ENCODE data around the gene RGL1. TPM values are rescaled to one million over a fixed set of nuclear protein-coding genes. Genes with fewer than 3 reads are reported as not detected.

The RGL1 gene
- total RNA-seq, 1 experiment from 2014 or later = 2.1 TPM

DNA sequence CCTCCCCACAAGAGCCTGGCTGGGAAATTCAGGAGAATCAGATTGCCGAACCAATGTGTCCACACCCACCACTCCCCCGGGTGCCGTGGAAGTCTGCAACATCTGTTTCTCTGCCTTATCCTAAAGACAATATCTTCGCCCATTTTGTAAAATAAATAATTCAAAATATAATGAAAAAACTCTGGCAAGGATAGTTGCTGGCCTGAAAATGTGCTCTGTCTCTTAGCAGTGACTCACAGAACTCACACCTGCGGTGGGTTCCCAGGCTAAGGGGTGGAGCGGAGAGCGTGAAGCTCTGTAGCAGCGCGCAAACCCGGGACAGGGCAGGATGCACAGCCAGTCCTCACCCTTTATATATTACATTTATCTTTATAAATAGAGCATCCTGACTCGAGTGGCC, 132.7 kb downstream of the RGL1 start:
- H3K4me1 Mint-ChIP-seq (ENCODE audit: insufficient read depth, unreplicated experiment) = peaks cover 1% of the 10 kb centered on the region
- H3K27me3 Mint-ChIP-seq (ENCODE audit: insufficient read depth, unreplicated experiment) = no peaks in the 10 kb centered on the region
- H3K36me3 Mint-ChIP-seq (ENCODE audit: insufficient read depth, unreplicated experiment) = no peaks in the 10 kb centered on the region
- no peak for DNase-seq (ENCODE audit: unreplicated experiment)
- intact Hi-C loops (cut with micrococcal nuclease) = no loop called here
- no peaks in the 10 kb centered on the region for H3K9me3 Mint-ChIP-seq (ENCODE audit: unreplicated experiment)
- H3K27ac Mint-ChIP-seq (ENCODE audit: low read depth, unreplicated experiment) = no peak overlapping the region
- TF ChIP-seq, protein P1, sequence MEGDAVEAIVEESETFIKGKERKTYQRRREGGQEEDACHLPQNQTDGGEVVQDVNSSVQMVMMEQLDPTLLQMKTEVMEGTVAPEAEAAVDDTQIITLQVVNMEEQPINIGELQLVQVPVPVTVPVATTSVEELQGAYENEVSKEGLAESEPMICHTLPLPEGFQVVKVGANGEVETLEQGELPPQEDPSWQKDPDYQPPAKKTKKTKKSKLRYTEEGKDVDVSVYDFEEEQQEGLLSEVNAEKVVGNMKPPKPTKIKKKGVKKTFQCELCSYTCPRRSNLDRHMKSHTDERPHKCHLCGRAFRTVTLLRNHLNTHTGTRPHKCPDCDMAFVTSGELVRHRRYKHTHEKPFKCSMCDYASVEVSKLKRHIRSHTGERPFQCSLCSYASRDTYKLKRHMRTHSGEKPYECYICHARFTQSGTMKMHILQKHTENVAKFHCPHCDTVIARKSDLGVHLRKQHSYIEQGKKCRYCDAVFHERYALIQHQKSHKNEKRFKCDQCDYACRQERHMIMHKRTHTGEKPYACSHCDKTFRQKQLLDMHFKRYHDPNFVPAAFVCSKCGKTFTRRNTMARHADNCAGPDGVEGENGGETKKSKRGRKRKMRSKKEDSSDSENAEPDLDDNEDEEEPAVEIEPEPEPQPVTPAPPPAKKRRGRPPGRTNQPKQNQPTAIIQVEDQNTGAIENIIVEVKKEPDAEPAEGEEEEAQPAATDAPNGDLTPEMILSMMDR (IDR thresholded peaks at IDR 0.05; ENCODE audit: unreplicated experiment) = no peak
- POLR2A ChIA-PET = no interaction called here
- H3K4me3 Mint-ChIP-seq (ENCODE audit: unreplicated experiment) = no peak overlapping the region
- no TSS peak for BruUV-seq (replicated peaks)
- CTCF ChIA-PET = interaction anchor here (1.0 kb wide), 1 partner anchor 282 kb away, joined by 3 read pairs; no protein-coding TSS in a partner anchor

DNA sequence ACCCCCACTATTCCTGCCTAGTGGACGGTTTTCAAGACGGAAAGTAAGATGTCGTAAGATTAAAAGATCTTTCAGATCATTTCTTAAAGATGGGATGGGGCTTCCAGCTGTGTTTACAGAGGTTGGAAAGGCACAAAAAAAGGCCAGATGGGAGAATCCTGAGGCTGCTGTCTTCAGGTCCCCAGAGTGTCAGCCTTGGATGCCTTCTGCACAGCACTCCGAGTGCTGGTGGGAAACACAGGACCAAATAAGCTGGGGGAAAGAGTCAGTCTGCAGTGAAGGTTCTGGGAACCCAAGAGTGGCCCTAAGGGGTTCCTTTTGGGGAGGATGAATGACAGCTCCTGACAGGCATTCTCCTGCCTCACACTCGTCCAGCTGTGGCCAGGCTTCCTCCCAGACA, 136.1 kb downstream of the RGL1 start:
- no peak for DNase-seq (ENCODE audit: unreplicated experiment)
- POLR2A ChIA-PET = interaction anchor here (1.3 to 3.0 kb wide), 2 partner anchors 9 to 16 kb away, joined by 3 to 8 read pairs; no protein-coding TSS in a partner anchor
- intact Hi-C loops (cut with micrococcal nuclease) = no loop called here
- Mint-ChIP-seq H3K9me3 (ENCODE audit: unreplicated experiment) (no peaks in the 10 kb centered on the region), H3K36me3 (ENCODE audit: insufficient read depth, unreplicated experiment) (no peaks in the 10 kb centered on the region), H3K27ac (ENCODE audit: low read depth, unreplicated experiment) (no peak overlapping the region), H3K4me3 (ENCODE audit: unreplicated experiment) (no peak overlapping the region), H3K4me1 (ENCODE audit: insufficient read depth, unreplicated experiment) (peaks cover 11% of the 10 kb centered on the region), H3K27me3 (ENCODE audit: insufficient read depth, unreplicated experiment) (no peaks in the 10 kb centered on the region)
- BruUV-seq (replicated peaks) = no TSS peak
- TF ChIP-seq, protein P1 (IDR thresholded peaks at IDR 0.05; ENCODE audit: unreplicated experiment) = no peak
- CTCF ChIA-PET = interaction anchor here (0.6 to 1.5 kb wide), 6 partner anchors 19 to 1159 kb away, joined by 3 to 5 read pairs (median 4); no protein-coding TSS in a partner anchor

DNA sequence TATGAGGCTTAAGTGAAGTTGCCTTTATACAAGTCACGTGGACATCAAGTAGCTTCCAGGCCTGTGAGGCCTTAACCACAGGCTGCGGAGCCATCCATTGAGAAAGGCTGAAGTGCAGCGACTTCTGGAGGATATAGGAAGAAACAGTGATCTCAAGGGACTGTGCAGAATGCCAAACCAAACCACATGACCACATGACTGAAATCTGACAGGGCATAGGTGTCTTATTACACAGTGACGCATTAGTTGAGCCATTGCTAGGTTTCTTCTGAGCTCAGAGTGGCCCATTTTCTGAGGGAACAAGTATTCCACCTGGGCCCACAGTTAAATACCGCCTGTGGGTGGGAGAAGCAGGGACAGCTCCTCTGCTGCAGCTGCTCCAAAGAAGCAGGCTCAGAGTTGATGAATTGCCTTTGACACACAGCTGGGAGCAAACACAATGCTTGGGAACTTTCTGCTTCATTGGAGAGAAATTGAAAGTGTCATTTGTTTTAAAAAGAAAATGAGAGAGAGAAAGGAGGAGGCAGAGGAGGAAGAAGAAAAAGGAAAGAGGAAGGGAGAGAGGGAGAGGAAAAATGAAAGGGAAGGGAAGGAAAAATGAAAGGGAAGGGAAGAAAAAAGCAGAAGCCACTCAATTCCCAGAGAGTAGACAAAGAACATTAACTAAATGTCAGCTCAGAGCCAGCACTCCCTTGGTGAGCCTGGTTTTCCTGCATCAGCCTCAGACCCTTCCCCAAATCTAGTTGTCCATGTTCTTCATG, 138.2 kb downstream of the RGL1 start:
- POLR2A ChIA-PET = interaction anchor here (0.7 to 3.0 kb wide), 6 partner anchors 11 to 1221 kb away, joined by 3 to 8 read pairs (median 4); no protein-coding TSS in a partner anchor
- H3K27me3 Mint-ChIP-seq (ENCODE audit: insufficient read depth, unreplicated experiment) = no peaks in the 10 kb centered on the region
- H3K4me3 Mint-ChIP-seq (ENCODE audit: unreplicated experiment) = no peak overlapping the region
- H3K4me1 Mint-ChIP-seq (ENCODE audit: insufficient read depth, unreplicated experiment) = peaks cover 11% of the 10 kb centered on the region
- CTCF ChIA-PET = interaction anchor here (0.6 to 1.5 kb wide), 6 partner anchors 14 to 1738 kb away, joined by 3 to 8 read pairs (median 4); no protein-coding TSS in a partner anchor
- no peak overlapping the region for H3K27ac Mint-ChIP-seq (ENCODE audit: low read depth, unreplicated experiment)
- H3K36me3 Mint-ChIP-seq (ENCODE audit: insufficient read depth, unreplicated experiment) = no peaks in the 10 kb centered on the region
- intact Hi-C loops (cut with micrococcal nuclease) = no loop called here
- H3K9me3 Mint-ChIP-seq (ENCODE audit: unreplicated experiment) = no peaks in the 10 kb centered on the region
- BruUV-seq (replicated peaks) = no TSS peak
- TF ChIP-seq, protein P1 (IDR thresholded peaks at IDR 0.05; ENCODE audit: unreplicated experiment) = no peak
- DNase-seq (ENCODE audit: unreplicated experiment) = peak; percentile 92

DNA sequence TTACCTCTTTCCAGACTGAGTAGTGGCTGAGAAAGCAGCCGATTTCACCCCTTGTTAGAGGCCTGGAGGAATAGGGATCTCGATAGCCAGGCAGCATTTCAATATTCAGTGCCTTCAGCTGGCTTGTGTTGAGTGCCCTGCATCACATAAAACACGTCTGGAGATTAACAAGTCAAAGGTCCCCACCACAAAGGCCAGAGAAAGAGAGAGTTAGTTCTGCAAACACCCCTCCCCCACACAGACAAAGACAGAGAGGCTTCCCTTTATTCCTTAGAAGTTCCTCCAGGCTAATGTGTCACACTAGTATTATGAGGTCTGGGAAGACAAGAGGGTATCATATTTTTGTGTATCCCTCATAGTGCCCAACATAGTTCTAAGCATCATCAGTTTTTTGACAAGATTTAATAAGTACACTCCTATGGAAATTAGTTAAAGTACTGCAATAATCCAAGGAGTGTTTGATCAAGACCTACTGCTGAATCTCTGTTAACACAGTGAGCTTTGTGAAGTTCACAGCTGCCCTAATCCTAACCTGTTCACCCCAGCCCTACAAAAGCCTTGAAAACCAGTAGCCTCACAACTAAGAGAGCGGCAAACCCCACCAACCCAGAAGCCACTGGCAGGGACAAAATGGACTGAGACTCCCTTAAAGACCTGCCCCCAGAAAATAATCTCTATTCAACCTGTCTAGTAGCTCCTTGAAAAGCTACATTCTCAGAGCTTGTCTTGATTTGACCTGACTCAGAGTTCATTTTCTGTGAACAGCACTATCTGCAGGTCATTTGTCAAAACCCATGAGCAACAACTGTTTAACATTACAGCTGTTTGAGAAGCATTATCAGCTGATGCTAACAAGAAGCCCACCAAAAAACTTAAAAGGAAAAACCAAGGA, 140.8 kb downstream of the RGL1 start:
- peaks cover under 1% of the 10 kb centered on the region for H3K9me3 Mint-ChIP-seq (ENCODE audit: unreplicated experiment)
- no peak overlapping the region for H3K27ac Mint-ChIP-seq (ENCODE audit: low read depth, unreplicated experiment)
- intact Hi-C loops (cut with micrococcal nuclease) = no loop called here

More for the DNA sequence above, 140.8 kb downstream of the RGL1 start:
- Mint-ChIP-seq H3K4me3 (ENCODE audit: unreplicated experiment) (no peak overlapping the region), H3K36me3 (ENCODE audit: insufficient read depth, unreplicated experiment) (no peaks in the 10 kb centered on the region), H3K4me1 (ENCODE audit: insufficient read depth, unreplicated experiment) (peaks cover 11% of the 10 kb centered on the region), H3K27me3 (ENCODE audit: insufficient read depth, unreplicated experiment) (no peaks in the 10 kb centered on the region)
- DNase-seq (ENCODE audit: unreplicated experiment) = no peak
- TF ChIP-seq, protein P1 (IDR thresholded peaks at IDR 0.05; ENCODE audit: unreplicated experiment) = no peak
- CTCF ChIA-PET = interaction anchor here (0.6 to 1.6 kb wide), 5 partner anchors 18 to 1091 kb away, joined by 3 to 4 read pairs (median 3); no protein-coding TSS in a partner anchor
- no TSS peak for BruUV-seq (replicated peaks)
- POLR2A ChIA-PET = interaction anchor here (0.6 kb wide), 1 partner anchor 461 kb away, joined by 4 read pairs; no protein-coding TSS in a partner anchor

Data from MCF 10A (cell line).